EL (cell line): ENCODE data around the gene AFAP1.

ENCODE experiments used
- DNase-seq: peaks from one replicate; pipeline ENCODE4 v3.0.0-alpha.2; 2016

Gene AFAP1

DNA sequence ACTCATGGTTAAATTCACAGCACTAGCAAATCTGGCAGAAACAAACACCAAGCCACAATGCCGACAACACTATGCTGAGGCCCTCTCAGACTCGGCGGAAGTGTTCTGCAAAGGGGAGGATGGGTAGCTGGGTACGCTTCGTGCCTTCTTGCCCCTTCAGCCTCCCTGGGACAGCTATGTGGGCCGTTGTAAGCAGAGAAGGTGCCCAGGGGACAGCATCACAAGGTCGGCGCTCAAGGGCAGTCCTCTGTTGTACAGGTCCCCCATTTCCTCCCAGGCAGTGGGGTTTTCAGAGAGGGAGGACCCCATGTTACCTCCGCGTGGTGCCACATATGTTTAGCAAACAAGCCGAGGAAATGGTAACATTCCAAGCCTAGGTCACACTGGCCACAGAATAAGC lies 173.6 kb downstream of the AFAP1 start:
- DNase-seq: no peak

DNA sequence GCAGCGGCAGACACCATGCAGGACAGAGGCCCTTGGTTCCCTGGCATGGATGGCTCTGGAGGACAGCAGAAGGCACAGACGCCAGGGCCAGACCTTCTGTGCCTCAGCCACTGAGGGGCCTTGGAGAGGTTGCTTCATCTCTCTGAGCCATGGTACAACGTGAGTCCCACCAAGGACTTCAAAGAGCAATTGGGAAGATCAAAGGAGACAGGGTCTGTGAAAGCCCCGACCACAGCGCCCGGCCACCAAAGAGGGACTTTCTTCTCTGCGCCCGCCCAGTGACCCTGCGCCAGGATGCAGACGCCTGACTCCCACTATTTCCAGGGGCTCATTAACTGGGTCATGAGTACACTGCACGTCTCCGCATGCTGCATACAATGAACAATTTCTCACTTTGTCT lies 174.0 kb downstream of the AFAP1 start:
- no peak for DNase-seq

DNA sequence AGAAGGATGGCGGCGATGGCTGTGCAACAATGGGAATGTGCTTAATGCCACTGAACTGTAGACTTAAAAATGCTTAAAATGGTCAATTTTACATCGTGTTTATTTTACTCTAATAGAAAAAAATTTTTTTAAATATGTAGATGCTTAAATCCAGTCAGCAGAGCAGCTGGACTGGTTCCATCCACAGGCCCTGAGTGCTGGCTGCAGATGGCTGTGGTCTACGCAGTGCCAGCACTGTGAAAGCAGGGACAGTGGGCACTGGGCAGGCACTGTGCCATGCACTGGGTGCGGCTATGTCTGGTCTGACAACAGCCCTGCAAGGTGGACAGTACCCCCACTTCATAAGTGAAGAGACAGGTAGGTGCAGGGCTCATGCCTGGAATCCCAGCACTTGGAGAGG lies 175.2 kb downstream of the AFAP1 start:
- DNase-seq: no peak

DNA sequence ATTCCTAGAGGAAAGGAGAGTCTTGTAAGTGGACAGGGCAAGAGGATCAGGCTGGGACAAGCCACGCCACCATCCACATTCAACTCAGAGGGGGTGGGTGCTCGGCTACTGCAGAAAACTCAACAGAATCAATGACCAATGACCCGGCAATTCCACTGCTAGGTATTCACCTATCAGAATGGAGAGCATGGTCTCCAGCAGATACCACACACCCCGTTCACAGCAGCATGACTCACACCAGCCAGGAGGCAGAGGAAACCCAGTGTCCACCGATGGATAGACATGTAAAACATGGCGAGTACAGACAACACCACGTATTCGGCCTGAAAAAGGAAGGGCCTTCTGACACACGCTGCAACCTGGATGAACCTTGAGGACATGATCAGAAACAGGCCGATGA lies 175.9 kb downstream of the AFAP1 start:
- peak; percentile 65 for DNase-seq

DNA sequence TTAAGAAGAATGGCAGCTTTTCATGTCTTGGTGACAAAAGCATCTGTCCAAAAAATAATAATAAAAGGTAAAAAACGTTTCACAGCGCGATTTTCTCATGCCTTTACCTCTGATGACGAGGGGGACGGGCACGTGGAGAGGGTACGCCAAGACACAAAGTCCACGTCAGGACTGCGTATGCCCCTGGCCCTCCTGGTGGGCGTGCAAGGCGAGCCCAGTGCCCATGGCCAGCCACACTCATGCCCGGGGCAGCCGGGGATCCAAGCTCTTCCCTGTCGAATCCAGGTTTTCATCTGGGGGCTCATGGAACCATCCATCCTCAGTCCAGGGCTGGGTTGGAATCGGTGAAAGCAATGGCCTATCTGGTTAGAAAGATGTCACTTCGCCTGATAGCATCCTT lies 176.6 kb downstream of the AFAP1 start:
- no peak for DNase-seq

DNA sequence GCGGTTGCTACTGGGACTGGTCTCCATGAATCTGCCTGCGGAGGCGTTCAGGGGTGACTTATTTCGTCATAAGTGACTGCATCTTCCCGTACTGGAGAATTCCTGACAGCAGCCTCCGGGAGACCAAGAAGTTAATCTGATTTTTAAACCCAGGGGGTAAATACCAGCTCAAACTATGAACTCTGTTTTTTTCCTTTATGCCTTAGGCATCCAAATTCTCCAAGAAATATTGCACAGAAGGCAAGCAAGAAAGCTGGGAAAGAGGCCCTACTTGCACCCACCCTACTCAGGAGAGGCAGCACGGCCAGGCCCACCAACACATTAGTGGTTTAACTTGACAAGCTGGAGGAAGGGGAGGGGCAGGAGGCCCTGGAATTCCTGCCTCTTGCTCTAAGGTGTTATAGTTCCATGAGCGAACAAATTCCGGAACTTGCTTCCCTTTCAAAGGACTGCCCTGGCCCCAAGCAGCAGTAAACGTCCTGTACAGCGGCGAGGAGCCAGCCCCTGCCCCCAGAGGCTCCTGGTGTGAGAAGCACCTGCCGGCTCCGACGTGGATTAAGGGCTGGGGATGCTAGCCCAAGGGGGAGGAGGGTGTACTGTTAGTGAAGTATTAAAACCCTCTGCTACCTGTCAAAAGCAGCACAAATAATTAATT lies 177.2 kb downstream of the AFAP1 start:
- no peak for DNase-seq

DNA sequence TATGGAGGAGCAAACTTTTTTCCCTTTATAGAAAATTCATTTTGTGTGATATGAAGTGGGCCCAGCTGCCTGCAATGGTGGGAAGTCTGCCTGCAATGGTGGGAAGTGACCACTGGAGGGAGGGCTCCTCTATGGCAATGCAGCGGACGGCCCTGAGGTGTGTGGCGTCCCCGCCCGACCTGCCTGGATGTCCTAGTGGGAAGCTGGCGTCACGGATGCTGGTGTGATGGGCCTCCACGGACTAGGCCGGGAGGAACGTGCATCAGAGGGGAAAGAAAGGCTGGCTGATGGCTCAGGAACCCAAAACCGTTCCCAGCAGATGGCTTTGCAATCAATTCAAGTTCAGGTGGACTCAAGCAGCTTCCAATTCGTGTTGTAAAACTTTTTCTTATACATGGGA lies 177.9 kb downstream of the AFAP1 start:
- peak; percentile 21 for DNase-seq

DNA sequence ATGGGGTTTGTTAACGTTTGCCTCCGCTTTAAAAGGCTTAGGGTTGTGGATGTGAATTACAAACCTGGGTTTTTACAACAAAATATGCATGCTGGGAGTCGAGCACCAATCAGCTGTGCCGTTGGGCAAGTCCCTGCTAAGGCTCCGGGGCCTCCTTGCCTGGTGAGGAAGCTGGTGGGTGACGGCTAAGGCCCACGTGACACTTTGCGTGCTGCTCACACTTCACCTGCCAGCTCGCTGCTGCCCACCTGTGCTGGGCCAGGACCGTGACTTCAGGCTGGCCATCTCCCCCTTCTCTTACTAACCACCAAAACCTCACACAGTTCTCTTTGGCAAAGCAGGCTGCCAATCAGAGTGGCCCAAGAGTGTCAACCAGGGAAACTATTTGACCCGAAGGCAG lies 178.3 kb downstream of the AFAP1 start:
- no peak for DNase-seq

DNA sequence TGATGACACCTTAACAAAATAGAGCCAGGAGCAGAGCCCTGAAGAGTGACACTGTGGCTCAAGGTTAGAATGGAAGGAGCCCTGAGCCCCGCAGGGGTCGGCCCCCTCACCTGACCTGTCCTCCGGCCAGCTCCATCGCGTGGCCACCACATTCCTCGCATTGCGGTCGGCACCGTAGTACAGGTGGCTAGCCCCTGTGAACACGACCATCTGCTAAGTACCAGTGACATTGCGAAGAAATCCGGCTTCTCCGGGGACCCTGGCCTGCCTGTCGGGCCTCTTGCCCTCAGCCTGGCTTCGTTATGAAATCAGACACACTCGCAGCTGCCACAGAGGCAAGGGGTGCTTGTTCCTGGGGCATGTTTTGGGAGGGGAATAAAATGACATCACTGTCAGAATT lies 179.0 kb downstream of the AFAP1 start:
- no peak for DNase-seq

DNA sequence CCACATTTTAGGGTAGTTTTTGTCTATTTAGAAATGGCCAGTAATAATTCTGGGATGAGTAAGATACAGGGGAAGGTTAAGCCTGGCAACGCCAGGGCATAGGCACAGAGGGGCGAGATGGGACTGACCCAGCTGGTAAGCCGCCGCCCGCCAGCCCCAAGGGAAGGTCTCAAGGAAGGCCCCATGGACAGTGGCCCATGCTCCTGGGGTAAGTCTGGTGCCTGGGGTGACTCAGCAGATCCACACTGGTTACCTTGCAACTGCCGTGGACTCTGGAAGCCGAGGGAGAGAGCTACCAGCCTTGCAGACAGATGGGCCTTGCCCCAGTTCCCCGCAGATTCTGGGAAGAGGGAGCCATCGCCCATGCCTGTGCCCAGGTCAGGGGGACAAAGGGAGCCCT lies 179.4 kb downstream of the AFAP1 start:
- no peak for DNase-seq

DNA sequence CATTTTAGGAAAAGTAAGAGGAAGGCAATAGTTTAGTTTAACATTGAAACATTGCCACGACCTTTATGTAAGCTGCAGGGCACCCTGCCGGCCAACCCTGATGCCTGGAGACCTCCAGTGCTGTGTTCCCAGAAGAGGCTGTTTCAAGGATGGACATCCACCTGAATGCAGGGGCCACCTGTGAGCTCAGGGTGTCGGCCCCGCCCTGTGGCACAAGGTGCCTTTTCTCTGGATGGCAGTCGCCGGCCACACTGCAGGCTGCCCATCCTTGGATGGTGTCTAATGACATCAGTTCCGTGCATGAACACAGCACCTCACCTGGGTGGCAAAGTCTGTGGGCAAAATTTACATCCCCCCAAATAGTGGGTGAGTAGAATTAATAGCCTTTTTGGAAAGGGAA lies 180.0 kb downstream of the AFAP1 start:
- DNase-seq: no peak

DNA sequence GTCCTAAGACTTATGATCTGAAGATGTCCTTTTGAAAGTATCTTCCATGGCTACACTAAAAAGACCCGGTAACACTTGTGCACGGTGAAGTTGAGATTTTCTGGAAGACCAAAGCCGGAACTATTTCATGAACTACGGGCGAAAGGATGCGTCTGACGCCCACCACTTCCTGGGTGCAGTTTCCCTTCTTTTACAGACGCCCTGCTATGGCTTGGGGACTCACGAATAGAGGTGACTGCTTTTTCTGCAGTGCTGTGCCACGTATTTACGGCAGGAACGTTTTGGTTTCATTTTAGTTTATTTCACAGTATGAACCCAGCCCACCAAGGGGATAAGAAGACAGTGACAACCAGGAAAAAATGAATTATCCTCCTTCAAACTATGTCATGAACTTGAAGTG lies 180.4 kb downstream of the AFAP1 start:
- DNase-seq: no peak

DNA sequence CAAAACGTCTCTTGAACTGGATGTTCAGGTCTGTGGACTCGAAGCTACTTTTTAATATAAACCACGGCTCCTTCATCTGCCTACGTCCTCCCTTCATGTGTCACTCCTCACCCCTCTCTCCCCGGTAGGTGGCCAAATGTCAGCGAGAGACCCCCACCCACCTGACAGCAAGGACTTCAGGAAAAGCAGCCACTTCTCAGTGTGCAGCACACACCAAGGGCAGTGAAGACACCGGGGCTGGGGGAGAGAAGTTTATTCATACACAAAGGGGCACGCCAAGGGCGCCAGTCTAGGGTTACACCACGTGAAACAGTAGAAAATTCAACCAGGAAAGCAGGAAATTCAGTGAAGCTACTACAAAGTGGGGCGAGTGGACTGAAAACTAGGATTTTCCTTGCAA lies 181.2 kb downstream of the AFAP1 start:
- DNase-seq: no peak

DNA sequence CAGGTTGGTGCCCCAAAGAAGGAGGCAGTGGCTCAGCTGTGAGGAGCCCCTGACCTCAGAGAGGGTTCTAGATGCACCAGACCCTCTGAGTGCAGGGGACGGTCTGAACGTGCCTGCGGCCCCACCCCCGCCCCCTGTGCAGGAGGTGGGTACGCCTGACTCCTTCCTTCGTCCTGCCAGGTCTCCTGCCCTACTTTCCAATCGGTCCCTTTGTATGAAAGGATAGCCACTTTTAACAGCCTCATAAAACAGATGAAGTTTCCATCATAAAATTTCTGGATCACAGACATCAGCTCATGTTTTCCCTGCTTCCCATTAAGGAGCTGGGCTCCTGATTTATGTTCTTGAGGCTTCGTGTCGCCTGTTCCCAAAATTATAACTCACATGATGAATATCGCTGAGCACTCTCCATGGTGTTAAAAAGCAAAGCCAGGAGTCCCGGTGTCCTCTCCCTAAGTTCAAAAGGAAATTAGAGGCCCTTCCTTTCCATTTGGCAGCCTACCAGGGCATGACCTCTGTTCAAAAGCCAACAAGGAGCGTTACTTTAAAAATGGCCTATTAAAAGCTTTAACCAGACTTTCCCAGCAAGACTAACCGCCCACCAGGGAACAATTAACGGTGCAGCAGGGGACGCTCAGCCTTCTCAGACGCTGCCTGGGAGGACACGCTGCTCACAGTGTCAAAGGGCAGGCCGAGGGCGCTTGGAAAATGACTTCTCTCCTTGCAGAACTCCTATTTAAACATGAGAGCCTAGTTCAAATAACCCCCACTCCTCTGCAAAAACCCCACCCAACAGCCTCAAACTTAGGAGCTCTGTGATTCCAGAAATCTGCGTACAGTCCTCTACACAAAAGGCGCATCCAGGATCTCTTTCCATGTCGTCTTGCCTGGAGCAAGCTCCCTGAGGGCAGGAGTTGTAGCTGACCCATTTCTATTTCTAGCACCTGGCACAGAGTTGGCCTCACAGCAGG lies 181.9 kb downstream of the AFAP1 start:
- no peak for DNase-seq

DNA sequence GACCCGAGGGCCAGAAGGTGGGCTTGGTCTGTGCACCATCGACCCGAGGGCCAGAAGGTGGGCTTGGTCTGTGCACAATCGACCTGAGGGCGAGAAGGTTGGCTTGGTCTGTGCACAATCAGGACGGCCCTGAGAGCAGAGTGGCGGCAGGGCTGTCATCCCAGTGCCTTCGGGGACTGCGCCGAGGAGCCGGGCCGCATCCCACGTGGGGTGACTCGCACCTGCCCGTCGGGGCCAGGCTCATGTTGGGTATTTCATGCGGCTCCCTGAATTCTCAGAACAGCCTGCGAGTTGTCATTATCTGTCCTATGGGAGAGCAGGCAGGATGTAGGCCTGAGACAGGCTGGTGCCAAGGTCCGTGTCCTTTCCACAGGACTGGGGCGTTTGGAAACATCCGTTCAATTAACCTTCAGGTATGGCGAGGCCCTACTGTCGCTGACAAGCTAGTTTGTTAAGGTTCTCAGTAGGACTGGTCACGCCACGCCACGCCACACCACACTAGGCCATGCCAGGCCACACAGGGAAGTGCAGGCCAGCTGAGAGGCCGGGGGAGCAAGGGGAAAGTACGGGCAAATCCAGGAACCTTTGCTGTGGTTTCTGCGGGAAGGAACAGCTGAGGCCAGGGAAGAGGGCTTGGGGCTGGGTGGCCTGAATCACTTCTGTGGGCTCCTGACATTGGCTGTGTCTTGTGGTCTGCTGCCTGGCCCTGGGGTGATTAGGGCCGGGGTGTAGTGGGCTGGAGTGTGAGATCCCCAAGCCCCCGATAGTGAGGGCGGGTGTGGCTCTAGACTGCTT lies 182.9 kb downstream of the AFAP1 start:
- no peak for DNase-seq

DNA sequence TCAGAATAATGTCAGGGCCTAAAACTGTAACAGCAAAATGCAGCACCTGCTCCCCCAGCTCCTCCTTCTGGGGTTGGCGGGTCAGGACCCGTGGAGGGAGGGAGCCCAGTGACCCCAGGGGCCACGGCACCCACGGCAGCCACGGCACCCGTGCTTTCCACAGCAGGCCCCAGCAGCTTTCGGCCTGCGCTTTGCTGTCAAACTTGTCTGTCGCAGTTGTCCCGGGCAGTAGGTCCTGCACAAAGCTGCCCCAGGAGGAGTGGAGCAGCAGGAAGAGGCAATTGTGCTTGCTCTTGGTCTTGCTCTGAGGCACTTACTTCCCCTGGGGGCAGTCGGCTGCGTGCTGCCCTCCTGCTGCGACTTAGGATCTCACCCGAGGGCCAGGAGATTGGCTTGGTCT lies 183.6 kb downstream of the AFAP1 start:
- no peak for DNase-seq

DNA sequence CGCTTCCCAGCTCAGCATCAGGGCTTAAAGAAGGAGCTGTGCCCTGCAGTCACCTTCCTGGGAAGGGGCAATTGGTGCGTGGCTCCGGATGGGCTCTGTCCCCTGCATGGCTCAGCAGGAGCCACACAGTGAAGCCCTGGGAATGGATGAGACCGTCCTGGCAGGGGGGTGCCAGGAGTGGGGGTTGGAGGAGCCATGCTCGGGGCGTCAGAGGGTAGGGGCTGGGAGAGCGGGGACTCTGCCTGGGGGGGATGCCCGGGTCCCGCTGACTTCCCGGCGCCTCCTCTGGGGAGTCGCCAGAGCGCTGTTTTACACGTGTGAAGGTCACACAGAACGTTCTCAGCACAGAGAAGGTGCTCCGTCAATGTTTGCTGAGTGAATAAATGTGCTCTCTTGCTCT lies 184.1 kb downstream of the AFAP1 start:
- DNase-seq: no peak

DNA sequence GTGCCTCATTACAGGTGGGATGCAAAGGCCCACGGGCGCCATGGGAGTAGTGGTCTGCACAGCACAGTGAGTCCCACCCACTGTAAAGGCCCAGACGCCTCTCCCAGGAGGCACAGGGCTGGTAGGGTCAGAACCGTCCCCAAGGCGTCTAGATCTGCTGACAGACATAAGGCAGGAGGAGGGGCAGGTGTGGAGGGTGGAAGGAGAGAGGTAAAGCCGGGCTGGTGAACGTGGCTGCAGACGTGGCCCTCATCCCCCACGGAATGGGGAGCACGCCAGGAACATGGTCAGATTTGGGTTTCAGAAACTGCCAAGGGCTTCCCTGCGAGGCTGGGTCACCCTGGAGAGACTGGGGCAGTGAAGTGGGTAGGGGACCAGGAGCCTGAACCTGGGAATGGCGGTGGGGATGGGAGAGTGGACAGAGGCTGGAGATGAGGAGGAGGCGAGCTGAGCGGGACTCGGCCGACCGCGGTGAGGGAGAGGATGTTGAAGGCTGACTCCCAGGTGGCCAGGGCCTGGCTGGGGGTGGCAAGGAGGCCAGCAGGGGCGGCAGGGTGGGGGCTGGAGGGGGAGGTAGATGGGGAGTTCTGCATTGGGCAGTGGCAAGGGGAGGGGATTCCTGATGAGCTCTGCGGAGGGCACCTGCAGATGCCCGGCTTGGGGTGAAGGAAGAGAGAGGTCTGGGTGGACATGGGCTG lies 184.9 kb downstream of the AFAP1 start:
- DNase-seq: no peak

DNA sequence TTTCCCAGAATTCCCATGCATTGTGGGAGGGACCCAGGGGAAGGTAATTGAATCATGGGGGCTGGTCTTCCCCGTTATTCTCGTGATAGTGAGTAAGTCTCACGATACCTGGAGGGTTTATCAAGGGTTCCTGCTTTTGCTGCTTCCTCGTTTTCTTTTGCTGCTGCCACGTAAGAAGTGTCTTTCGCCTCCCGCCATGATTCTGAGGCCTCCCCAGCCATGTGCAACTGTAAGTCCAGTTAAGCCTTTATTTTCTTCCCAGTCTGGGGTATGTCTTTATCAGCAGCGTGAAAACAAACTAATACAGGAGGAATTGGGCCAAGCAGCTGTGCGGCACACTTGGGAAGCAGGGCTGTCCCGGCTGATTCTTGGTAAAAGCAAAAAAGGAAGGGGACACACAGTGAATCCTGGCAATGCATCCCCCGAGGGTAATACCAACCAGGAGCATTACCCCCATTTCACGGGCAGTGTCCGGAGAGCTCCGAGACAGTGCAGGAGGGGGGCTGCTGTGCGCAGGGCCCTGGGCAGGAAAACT lies 185.7 kb downstream of the AFAP1 start:
- no peak for DNase-seq

DNA sequence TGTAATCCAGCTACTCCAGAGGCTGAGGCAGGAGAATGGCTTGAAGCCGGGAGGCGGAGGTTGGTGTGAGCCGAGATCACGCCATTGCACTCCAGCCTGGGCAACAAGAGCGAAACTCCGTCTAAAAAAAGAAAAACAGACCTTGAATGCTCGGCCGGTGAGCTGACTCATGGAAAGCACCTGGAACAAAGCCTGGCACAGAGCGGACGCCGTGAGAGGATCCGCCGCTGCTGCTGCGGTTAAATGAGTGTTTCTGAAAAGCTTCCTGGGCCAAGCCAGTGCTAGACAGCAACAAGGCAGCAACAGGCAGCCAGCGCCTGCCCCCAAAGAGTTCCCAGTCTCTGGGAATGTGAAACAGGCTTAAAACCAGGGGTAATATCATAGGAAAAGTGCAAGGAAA lies 186.4 kb downstream of the AFAP1 start:
- DNase-seq: no peak

DNA sequence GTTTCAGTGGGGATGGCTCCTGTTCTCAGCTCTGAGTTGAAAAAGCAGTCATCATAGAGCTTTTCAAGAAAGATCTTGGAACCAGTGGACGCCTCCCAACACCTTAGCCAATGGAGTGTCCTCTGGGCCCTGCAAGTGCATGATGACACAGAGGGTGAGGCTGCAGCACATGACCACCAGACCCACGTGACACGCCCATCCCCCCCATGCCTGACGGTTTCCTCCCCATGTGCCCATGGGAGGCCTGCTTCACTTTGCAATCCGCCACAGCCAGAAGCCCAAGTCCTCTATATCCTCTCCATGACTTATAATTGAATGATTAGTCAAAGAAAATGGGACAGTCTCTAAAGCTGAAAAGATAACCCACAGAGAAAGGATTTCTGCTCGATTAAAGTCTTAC lies 187.0 kb downstream of the AFAP1 start:
- no peak for DNase-seq

DNA sequence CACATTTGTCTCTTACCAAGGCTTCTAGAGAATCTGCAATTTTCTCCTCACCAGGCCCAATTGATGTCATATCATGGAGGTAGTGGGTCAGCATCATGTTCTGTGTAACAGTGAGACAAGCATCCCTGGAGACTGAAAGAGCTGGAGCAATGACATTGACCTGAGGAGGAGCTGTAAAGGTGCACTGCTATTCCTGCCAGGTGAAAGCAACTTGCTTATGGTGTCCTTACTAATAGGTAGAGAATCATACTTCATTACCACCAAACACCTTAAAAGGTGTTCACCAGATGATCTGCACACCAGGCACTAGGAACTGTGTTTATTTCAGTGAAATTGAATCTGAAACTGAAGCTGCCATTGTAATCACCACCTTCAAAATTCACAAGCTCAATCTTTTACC lies 188.7 kb downstream of the AFAP1 start:
- DNase-seq: no peak

DNA sequence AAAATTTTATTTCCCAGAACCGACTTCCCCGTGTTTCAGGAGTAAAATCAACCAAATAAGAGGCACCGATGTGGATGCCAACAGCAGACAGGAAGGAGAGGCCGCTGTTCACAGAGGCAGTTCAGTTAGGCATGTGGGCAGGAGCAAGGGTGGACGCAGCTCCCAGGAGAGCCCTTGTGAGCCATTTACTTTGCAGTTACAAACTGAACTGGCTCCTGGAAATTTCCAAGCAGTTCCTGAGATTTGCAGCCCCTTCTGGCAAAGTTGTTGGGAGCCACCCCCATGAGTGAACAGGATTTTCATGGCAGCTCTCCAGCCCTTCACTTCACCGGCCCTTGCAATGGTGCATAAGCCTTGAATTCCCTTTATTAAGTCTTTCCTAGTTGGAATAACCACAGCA lies 189.1 kb downstream of the AFAP1 start:
- no peak for DNase-seq
